ENCODE data around the gene PACSIN1. TPM values are rescaled to one million over a fixed set of nuclear protein-coding genes. Genes with fewer than 3 reads are reported as not detected.

PACSIN1 gene
- total RNA-seq, 1 donor from 2014 or later: under 0.01 TPM

DNA sequence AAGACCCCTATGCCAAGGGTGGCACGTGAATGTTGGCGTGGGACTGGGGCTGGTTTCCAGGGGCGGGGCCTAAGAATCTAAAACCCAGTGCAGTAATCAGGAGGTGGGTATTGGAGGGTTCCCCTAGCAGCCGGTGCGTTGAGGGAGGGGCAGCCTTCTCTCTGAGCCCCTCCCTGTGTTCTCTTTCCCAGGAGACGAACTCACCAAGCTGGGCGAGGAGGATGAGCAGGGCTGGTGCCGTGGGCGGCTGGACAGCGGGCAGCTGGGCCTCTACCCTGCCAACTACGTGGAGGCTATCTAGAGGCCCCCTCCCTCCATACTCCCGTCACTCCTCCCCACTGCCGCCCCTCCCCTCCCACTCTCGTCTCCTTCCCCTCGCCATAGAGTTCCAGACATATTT is 66.4 kb downstream of the PACSIN1 start:
- no peaks in the 10 kb centered on the region for H3K9me3 ChIP-seq (ENCODE audit: control insufficient read depth in 3 of 3, low read length in 3 of 3)
- H3K27ac ChIP-seq (ENCODE audit: low read depth, low read length): peak overlapping the region; percentile 62
- peak overlapping the region in 2 of 3 donors; percentile 63 to 69 for H3K4me3 ChIP-seq (ENCODE audit: low read length in 3 of 3)
- peaks cover 0 to 3% (median 0%) of the 10 kb centered on the region in 3 donors for H3K27me3 ChIP-seq (ENCODE audit: control insufficient read depth in 3 of 3, insufficient read depth in 3 of 3, low read length in 3 of 3)
- H3K9ac ChIP-seq (ENCODE audit: low read depth in 1 of 3, low read length in 3 of 3): peak overlapping the region in 2 of 3 donors; percentile 60 to 72
- H3K4me1 ChIP-seq (ENCODE audit: control insufficient read depth in 3 of 3, insufficient read depth in 3 of 3, low read length in 3 of 3): peaks cover 0 to 6% (median 2%) of the 10 kb centered on the region in 3 donors
- no peaks in the 10 kb centered on the region for H3K36me3 ChIP-seq (ENCODE audit: control insufficient read depth in 3 of 3, insufficient read depth in 3 of 3, low read length in 3 of 3)

- Histone ChIP-seq H3K27ac (ENCODE audit: low read depth, low read length) (no peak overlapping the region), H3K27me3 (ENCODE audit: control insufficient read depth in 3 of 3, insufficient read depth in 3 of 3, low read length in 3 of 3) (peaks cover 0 to 5% (median 0%) of the 10 kb centered on the region in 3 donors), H3K4me1 (ENCODE audit: control insufficient read depth in 3 of 3, insufficient read depth in 3 of 3, low read length in 3 of 3) (peaks cover 0 to 3% (median 0%) of the 10 kb centered on the region in 3 donors), H3K9ac (ENCODE audit: low read depth in 1 of 3, low read length in 3 of 3) (no peak overlapping the region), H3K36me3 (ENCODE audit: control insufficient read depth in 3 of 3, insufficient read depth in 3 of 3, low read length in 3 of 3) (no peaks in the 10 kb centered on the region), H3K9me3 (ENCODE audit: control insufficient read depth in 3 of 3, low read length in 3 of 3) (no peaks in the 10 kb centered on the region), H3K4me3 (ENCODE audit: low read length in 3 of 3) (no peak overlapping the region)
Observed at GRCh38 chr6:34534146-34534545, 68.3 kb downstream of the PACSIN1 start.

- no peak overlapping the region for H3K4me3 ChIP-seq (ENCODE audit: low read length in 3 of 3)
- peaks cover 0 to 3% (median 0%) of the 10 kb centered on the region in 3 donors for H3K4me1 ChIP-seq (ENCODE audit: control insufficient read depth in 3 of 3, insufficient read depth in 3 of 3, low read length in 3 of 3)
- H3K27ac ChIP-seq (ENCODE audit: low read depth, low read length): no peak overlapping the region
- no peak overlapping the region for H3K9ac ChIP-seq (ENCODE audit: low read depth in 1 of 3, low read length in 3 of 3)
- no peaks in the 10 kb centered on the region for H3K9me3 ChIP-seq (ENCODE audit: control insufficient read depth in 3 of 3, low read length in 3 of 3)
- no peaks in the 10 kb centered on the region for H3K36me3 ChIP-seq (ENCODE audit: control insufficient read depth in 3 of 3, insufficient read depth in 3 of 3, low read length in 3 of 3)
- peaks cover 0 to 5% (median 0%) of the 10 kb centered on the region in 3 donors for H3K27me3 ChIP-seq (ENCODE audit: control insufficient read depth in 3 of 3, insufficient read depth in 3 of 3, low read length in 3 of 3)
Observed at GRCh38 chr6:34534656-34535055, 68.8 kb downstream of the PACSIN1 start.

DNA sequence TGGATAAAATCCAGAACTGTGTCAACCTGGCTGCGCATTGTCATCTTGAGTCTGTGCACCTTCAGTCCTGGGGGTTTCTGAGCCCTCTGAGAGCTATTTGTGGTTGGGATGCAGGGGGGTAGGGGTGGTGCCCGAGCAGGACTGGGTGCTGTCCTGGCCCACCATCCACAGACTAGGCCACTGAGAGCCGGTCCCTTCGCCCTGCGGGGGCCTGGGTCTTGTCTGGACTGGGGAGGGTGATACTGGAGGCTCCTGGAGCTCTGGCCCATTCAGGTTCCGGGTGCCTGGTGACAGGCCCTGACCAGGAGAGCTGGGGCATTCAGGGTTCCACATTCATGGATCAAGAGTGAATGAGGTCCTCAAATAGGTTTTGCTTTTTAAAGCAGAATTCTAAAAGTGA is 69.3 kb downstream of the PACSIN1 start:
- peaks cover 0 to 3% (median 0%) of the 10 kb centered on the region in 3 donors for H3K4me1 ChIP-seq (ENCODE audit: control insufficient read depth in 3 of 3, insufficient read depth in 3 of 3, low read length in 3 of 3)
- no peaks in the 10 kb centered on the region for H3K9me3 ChIP-seq (ENCODE audit: control insufficient read depth in 3 of 3, low read length in 3 of 3)
- H3K36me3 ChIP-seq (ENCODE audit: control insufficient read depth in 3 of 3, insufficient read depth in 3 of 3, low read length in 3 of 3): no peaks in the 10 kb centered on the region
- peaks cover 0 to 4% (median 0%) of the 10 kb centered on the region in 3 donors for H3K27me3 ChIP-seq (ENCODE audit: control insufficient read depth in 3 of 3, insufficient read depth in 3 of 3, low read length in 3 of 3)
- no peak overlapping the region for H3K9ac ChIP-seq (ENCODE audit: low read depth in 1 of 3, low read length in 3 of 3)
- no peak overlapping the region for H3K27ac ChIP-seq (ENCODE audit: low read depth, low read length)
- no peak overlapping the region for H3K4me3 ChIP-seq (ENCODE audit: low read length in 3 of 3)

GRCh38 chr6:34535646-34536045 is 69.8 kb downstream of the PACSIN1 start:
- peaks cover 0 to 2% (median 0%) of the 10 kb centered on the region in 3 donors for H3K27me3 ChIP-seq (ENCODE audit: control insufficient read depth in 3 of 3, insufficient read depth in 3 of 3, low read length in 3 of 3)
- no peaks in the 10 kb centered on the region for H3K9me3 ChIP-seq (ENCODE audit: control insufficient read depth in 3 of 3, low read length in 3 of 3)
- peaks cover 0 to 3% (median 0%) of the 10 kb centered on the region in 3 donors for H3K4me1 ChIP-seq (ENCODE audit: control insufficient read depth in 3 of 3, insufficient read depth in 3 of 3, low read length in 3 of 3)
- H3K27ac ChIP-seq (ENCODE audit: low read depth, low read length): no peak overlapping the region
- no peak overlapping the region for H3K9ac ChIP-seq (ENCODE audit: low read depth in 1 of 3, low read length in 3 of 3)
- H3K36me3 ChIP-seq (ENCODE audit: control insufficient read depth in 3 of 3, insufficient read depth in 3 of 3, low read length in 3 of 3): no peaks in the 10 kb centered on the region
- no peak overlapping the region for H3K4me3 ChIP-seq (ENCODE audit: low read length in 3 of 3)

- no peak overlapping the region for H3K9ac ChIP-seq (ENCODE audit: low read depth in 1 of 3, low read length in 3 of 3)
- H3K4me1 ChIP-seq (ENCODE audit: control insufficient read depth in 3 of 3, insufficient read depth in 3 of 3, low read length in 3 of 3): peaks cover 0 to 1% (median 0%) of the 10 kb centered on the region in 3 donors
- H3K27me3 ChIP-seq (ENCODE audit: control insufficient read depth in 3 of 3, insufficient read depth in 3 of 3, low read length in 3 of 3): peaks cover 0 to 2% (median 0%) of the 10 kb centered on the region in 3 donors
- H3K36me3 ChIP-seq (ENCODE audit: control insufficient read depth in 3 of 3, insufficient read depth in 3 of 3, low read length in 3 of 3): no peaks in the 10 kb centered on the region
- H3K4me3 ChIP-seq (ENCODE audit: low read length in 3 of 3): no peak overlapping the region
- H3K27ac ChIP-seq (ENCODE audit: low read depth, low read length): no peak overlapping the region
- H3K9me3 ChIP-seq (ENCODE audit: control insufficient read depth in 3 of 3, low read length in 3 of 3): no peaks in the 10 kb centered on the region
Observed at GRCh38 chr6:34536251-34536958, 70.5 kb downstream of the PACSIN1 start.

- Histone ChIP-seq H3K4me3 (ENCODE audit: low read length in 3 of 3) (no peak overlapping the region), H3K9me3 (ENCODE audit: control insufficient read depth in 3 of 3, low read length in 3 of 3) (no peaks in the 10 kb centered on the region), H3K27ac (ENCODE audit: low read depth, low read length) (no peak overlapping the region), H3K27me3 (ENCODE audit: control insufficient read depth in 3 of 3, insufficient read depth in 3 of 3, low read length in 3 of 3) (peaks cover 0 to 2% (median 0%) of the 10 kb centered on the region in 3 donors), H3K4me1 (ENCODE audit: control insufficient read depth in 3 of 3, insufficient read depth in 3 of 3, low read length in 3 of 3) (no peaks in the 10 kb centered on the region), H3K36me3 (ENCODE audit: control insufficient read depth in 3 of 3, insufficient read depth in 3 of 3, low read length in 3 of 3) (no peaks in the 10 kb centered on the region), H3K9ac (ENCODE audit: low read depth in 1 of 3, low read length in 3 of 3) (no peak overlapping the region)
Observed at GRCh38 chr6:34536959-34537848, 71.3 kb downstream of the PACSIN1 start.

GRCh38 chr6:34537922-34538550 is 72.2 kb downstream of the PACSIN1 start:
- H3K36me3 ChIP-seq (ENCODE audit: control insufficient read depth in 3 of 3, insufficient read depth in 3 of 3, low read length in 3 of 3): no peaks in the 10 kb centered on the region
- H3K4me3 ChIP-seq (ENCODE audit: low read length in 3 of 3): no peak overlapping the region
- no peak overlapping the region for H3K27ac ChIP-seq (ENCODE audit: low read depth, low read length)
- H3K9ac ChIP-seq (ENCODE audit: low read depth in 1 of 3, low read length in 3 of 3): no peak overlapping the region
- peaks cover 0 to 2% (median 0%) of the 10 kb centered on the region in 3 donors for H3K27me3 ChIP-seq (ENCODE audit: control insufficient read depth in 3 of 3, insufficient read depth in 3 of 3, low read length in 3 of 3)
- no peaks in the 10 kb centered on the region for H3K4me1 ChIP-seq (ENCODE audit: control insufficient read depth in 3 of 3, insufficient read depth in 3 of 3, low read length in 3 of 3)
- no peaks in the 10 kb centered on the region for H3K9me3 ChIP-seq (ENCODE audit: control insufficient read depth in 3 of 3, low read length in 3 of 3)

- H3K36me3 ChIP-seq (ENCODE audit: control insufficient read depth in 3 of 3, insufficient read depth in 3 of 3, low read length in 3 of 3): no peaks in the 10 kb centered on the region
- no peak overlapping the region for H3K9ac ChIP-seq (ENCODE audit: low read depth in 1 of 3, low read length in 3 of 3)
- H3K4me1 ChIP-seq (ENCODE audit: control insufficient read depth in 3 of 3, insufficient read depth in 3 of 3, low read length in 3 of 3): no peaks in the 10 kb centered on the region
- H3K4me3 ChIP-seq (ENCODE audit: low read length in 3 of 3): no peak overlapping the region
- H3K27ac ChIP-seq (ENCODE audit: low read depth, low read length): no peak overlapping the region
- no peaks in the 10 kb centered on the region for H3K9me3 ChIP-seq (ENCODE audit: control insufficient read depth in 3 of 3, low read length in 3 of 3)
- H3K27me3 ChIP-seq (ENCODE audit: control insufficient read depth in 3 of 3, insufficient read depth in 3 of 3, low read length in 3 of 3): peaks cover 0 to 2% (median 0%) of the 10 kb centered on the region in 3 donors
Observed at GRCh38 chr6:34538581-34538980, 72.7 kb downstream of the PACSIN1 start.
